HEK293 (cell line): Measurements from ENCODE around the gene SETD3.

Experiments
- CTCF ChIA-PET: fragments of 350-600 bp; formaldehyde crosslinking; extraction: SDS; loops from one replicate; lab custom pipeline; 2021; ENCODE audit warnings: antibody characterized with exemption; lab: Yijun Ruan, JAX
- POLR2A ChIA-PET: fragments of 300-600 bp; formaldehyde crosslinking; extraction: SDS; loops from one replicate; lab custom pipeline; 2020; ENCODE audit warnings: antibody characterized with exemption, inconsistent platforms; lab: Yijun Ruan, JAX
- H3K27ac ChIP-seq: fragments of 200-500 bp; sonication (Bioruptor generic); 2 replicates; pipeline ENCODE4 v1.5.1; 2014; ENCODE audit warnings: low read depth, low read length, control low read depth, inconsistent platforms; ENCODE audit errors: extremely low read depth
- H3K36me3 ChIP-seq, 2 experiments: fragments of 200-500 bp in 1 of 2; sonication (Bioruptor generic) in 1 of 2; 1 replicate in 1 of 2; 2 replicates in 1 of 2; pipeline ENCODE4 v1.5.1; 2014 to 2017; ENCODE audit warnings: inconsistent platforms in 2 of 2, low read length in 2 of 2; ENCODE audit not compliant: control insufficient read depth in 2 of 2, insufficient read depth in 1 of 2
- H3K4me1 ChIP-seq: fragments of 200-500 bp; sonication (Bioruptor generic); 2 replicates; pipeline ENCODE4 v1.5.1; 2014; ENCODE audit warnings: mild to moderate bottlenecking, low read length, inconsistent platforms; ENCODE audit not compliant: control insufficient read depth, insufficient read depth
- H3K4me3 ChIP-seq: 2 replicates; pipeline ENCODE4 v1.5.1; 2011; ENCODE audit warnings: low read depth, mild to moderate bottlenecking, control low read depth, low read length, moderate library complexity
- H3K9me3 ChIP-seq: fragments of 200-500 bp; sonication (Bioruptor generic); 2 replicates; pipeline ENCODE4 v1.5.1; 2014; ENCODE audit warnings: low read depth, low read length, inconsistent platforms; ENCODE audit not compliant: control insufficient read depth, insufficient read depth
- GLI2 ChIP-seq: fragments of 450-650 bp; formaldehyde crosslinking; IDR thresholded peaks from 2 replicates; pipeline ENCODE4; 2017; ENCODE audit warnings: missing biosample characterization, missing genetic modification characterization, low read depth, borderline replicate concordance
- GLIS2 ChIP-seq: fragments of 450-650 bp; formaldehyde crosslinking; IDR thresholded peaks from 2 replicates; pipeline ENCODE4 v1.5.1; 2016; ENCODE audit warnings: missing biosample characterization, missing genetic modification characterization
- HOXC10 ChIP-seq: sonication (generic); formaldehyde crosslinking; IDR thresholded peaks from 2 replicates; pipeline ENCODE4 v1.8.1; 2023; ENCODE audit warnings: mild to moderate bottlenecking, missing genetic modification reagents
- IKZF3 ChIP-seq: fragments of 450-650 bp; IDR thresholded peaks from 2 replicates; pipeline ENCODE4 v1.5.0; 2018; ENCODE audit warnings: missing biosample characterization, mild to moderate bottlenecking, missing genetic modification characterization, moderate library complexity
- KLF1 ChIP-seq: fragments of 450-650 bp; formaldehyde crosslinking; IDR thresholded peaks from 2 replicates; pipeline ENCODE4 v1.5.1; 2016; ENCODE audit warnings: missing biosample characterization, missing genetic modification characterization
- MZF1 ChIP-seq: fragments of 450-650 bp; formaldehyde crosslinking; IDR thresholded peaks from 2 replicates; pipeline ENCODE4 v1.5.1; 2017; ENCODE audit warnings: missing biosample characterization, missing genetic modification characterization, borderline replicate concordance
- PATZ1 ChIP-seq: fragments of 450-650 bp; formaldehyde crosslinking; IDR thresholded peaks from 2 replicates; pipeline ENCODE4 v1.5.1; 2016; ENCODE audit warnings: missing biosample characterization, missing genetic modification characterization
- SALL2 ChIP-seq: fragments of 450-650 bp; formaldehyde crosslinking; IDR thresholded peaks from 2 replicates; pipeline ENCODE4 v1.5.0; 2017; ENCODE audit warnings: missing biosample characterization, mild to moderate bottlenecking, missing genetic modification characterization, borderline replicate concordance
- TRIM28 ChIP-seq: IDR thresholded peaks from 2 replicates; pipeline ENCODE4 v1.6.1; 2011; ENCODE audit warnings: low read length, control low read depth, borderline replicate concordance
- ZEB2 ChIP-seq: fragments of 450-650 bp; formaldehyde crosslinking; IDR thresholded peaks from 2 replicates; pipeline ENCODE4 v1.5.1; 2016; ENCODE audit warnings: missing biosample characterization, missing genetic modification characterization
- ZFHX2 ChIP-seq: fragments of 450-650 bp; formaldehyde crosslinking; conservative IDR thresholded peaks from 2 replicates; pipeline ENCODE4 v1.5.1; 2016; ENCODE audit warnings: missing biosample characterization, missing genetic modification characterization
- ZNF138 ChIP-seq: fragments of 450-650 bp; formaldehyde crosslinking; IDR thresholded peaks from 2 replicates; pipeline ENCODE4 v1.5.1; 2016; ENCODE audit warnings: missing biosample characterization, missing genetic modification characterization, borderline replicate concordance
- ZNF248 ChIP-seq: fragments of 450-650 bp; formaldehyde crosslinking; IDR thresholded peaks from 2 replicates; pipeline ENCODE4 v1.5.1; 2017; ENCODE audit warnings: missing biosample characterization, missing genetic modification characterization
- ZNF398 ChIP-seq: fragments of 450-650 bp; formaldehyde crosslinking; IDR thresholded peaks from 2 replicates; pipeline ENCODE4 v1.5.1; 2017; ENCODE audit warnings: missing biosample characterization, missing genetic modification characterization
- ZNF423 ChIP-seq: fragments of 450-650 bp; formaldehyde crosslinking; IDR thresholded peaks from 2 replicates; pipeline ENCODE4 v1.5.1; 2016; ENCODE audit warnings: missing biosample characterization, missing genetic modification characterization
- ZNF558 ChIP-seq: fragments of 450-650 bp; formaldehyde crosslinking; IDR thresholded peaks from 2 replicates; pipeline ENCODE4 v1.5.1; 2016; ENCODE audit warnings: missing biosample characterization, missing genetic modification characterization
- ZNF629 ChIP-seq: fragments of 450-650 bp; formaldehyde crosslinking; IDR thresholded peaks from 2 replicates; pipeline ENCODE4 v1.5.1; 2017; ENCODE audit warnings: missing biosample characterization, missing genetic modification characterization
- ZNF785 ChIP-seq: fragments of 450-650 bp; formaldehyde crosslinking; IDR thresholded peaks from 2 replicates; pipeline ENCODE4 v1.5.1; 2016; ENCODE audit warnings: missing biosample characterization, missing genetic modification characterization
- ZNF843 ChIP-seq: fragments of 450-650 bp; formaldehyde crosslinking; IDR thresholded peaks from 2 replicates; pipeline ENCODE4 v1.5.1; 2016; ENCODE audit warnings: missing biosample characterization, missing genetic modification characterization
- ZSCAN5A ChIP-seq: fragments of 450-650 bp; formaldehyde crosslinking; IDR thresholded peaks from 2 replicates; pipeline ENCODE4 v1.5.1; 2016; ENCODE audit warnings: missing biosample characterization, missing genetic modification characterization
- TF ChIP-seq, protein P1 (sequence below): fragments of 450-650 bp; formaldehyde crosslinking; optimal IDR thresholded peaks from 2 replicates; pipeline ENCODE3; 2016; ENCODE audit warnings: missing biosample characterization, mild to moderate bottlenecking, missing genetic modification characterization

SETD3 gene

DNA sequence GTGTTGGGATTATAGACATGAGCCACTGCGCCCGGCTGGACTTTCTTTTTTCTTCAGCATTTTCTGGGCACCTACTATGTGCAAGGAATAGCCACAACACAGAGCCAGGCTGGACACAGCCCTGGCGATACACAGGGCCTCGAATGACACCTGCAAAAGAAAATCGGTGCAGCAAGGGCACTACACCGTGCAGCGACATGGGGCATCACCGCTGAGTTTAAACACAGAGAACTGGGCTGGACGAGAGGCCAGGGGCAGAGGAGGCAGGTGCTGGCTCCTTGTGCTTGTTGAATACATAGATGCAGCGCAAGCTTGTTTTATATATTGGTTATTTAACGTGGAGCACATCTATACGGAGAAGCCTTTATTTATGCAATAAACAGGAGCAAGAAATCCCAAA is 92.4 kb downstream of the SETD3 start (continued):
- TF ChIP-seq ZNF629 (tag by site-specific recombination) (no peak), KLF1 (tag by site-specific recombination) (no peak), HOXC10 (CRISPR knock-in tag) (no peak), TRIM28 (no peak), GLIS2 (tag by site-specific recombination) (no peak), ZFHX2 (tag by site-specific recombination) (no peak), ZSCAN5A (tag by site-specific recombination) (no peak)
- TF ChIP-seq, all 188 proteins: peak for 0

DNA sequence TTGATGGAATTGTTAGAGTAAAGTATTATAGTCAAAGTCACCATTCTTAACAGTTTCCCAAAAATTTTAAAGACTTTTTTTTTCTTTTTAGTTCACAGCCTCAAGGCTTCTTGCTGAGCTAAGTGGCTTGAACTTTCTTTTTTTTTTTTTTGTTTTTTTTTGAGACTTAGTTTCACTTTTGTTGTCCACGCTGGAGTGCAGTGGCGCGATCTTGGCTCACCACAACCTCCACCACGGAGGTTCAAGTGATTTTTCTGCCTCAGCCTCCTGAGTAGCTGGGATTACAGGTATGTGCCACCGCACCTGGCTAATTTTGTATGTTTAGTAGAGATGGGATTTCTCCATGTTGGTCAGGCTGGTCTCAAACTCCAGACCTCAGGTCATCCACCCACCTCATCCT is 92.8 kb downstream of the SETD3 start:
- no peak overlapping the region for H3K27ac ChIP-seq
- H3K4me3 ChIP-seq = no peak overlapping the region
- ChIA-PET CTCF (interaction anchor here (0.5 to 11.8 kb wide), 5 partner anchors 9 to 274 kb away, joined by 3 to 175 read pairs (median 5); no protein-coding TSS in a partner anchor), POLR2A (no interaction called here)
- no peak for TF ChIP-seq PATZ1
- TF ChIP-seq, protein P1, sequence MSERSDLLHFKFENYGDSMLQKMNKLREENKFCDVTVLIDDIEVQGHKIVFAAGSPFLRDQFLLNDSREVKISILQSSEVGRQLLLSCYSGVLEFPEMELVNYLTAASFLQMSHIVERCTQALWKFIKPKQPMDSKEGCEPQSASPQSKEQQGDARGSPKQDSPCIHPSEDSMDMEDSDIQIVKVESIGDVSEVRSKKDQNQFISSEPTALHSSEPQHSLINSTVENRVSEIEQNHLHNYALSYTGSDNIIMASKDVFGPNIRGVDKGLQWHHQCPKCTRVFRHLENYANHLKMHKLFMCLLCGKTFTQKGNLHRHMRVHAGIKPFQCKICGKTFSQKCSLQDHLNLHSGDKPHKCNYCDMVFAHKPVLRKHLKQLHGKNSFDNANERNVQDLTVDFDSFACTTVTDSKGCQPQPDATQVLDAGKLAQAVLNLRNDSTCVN (tag by site-specific recombination) = no peak
- TF ChIP-seq ZNF423 (tag by site-specific recombination) = no peak
- TF ChIP-seq ZNF785 (tag by site-specific recombination) = no peak
- TF ChIP-seq SALL2 = no peak
- TF ChIP-seq ZEB2 = no peak
- no peak for TF ChIP-seq ZNF629 (tag by site-specific recombination)
- TF ChIP-seq MZF1 (tag by site-specific recombination) = no peak
- TF ChIP-seq ZNF843 = no peak
- no peak for TF ChIP-seq GLI2 (tag by site-specific recombination)
- TF ChIP-seq ZNF398 = no peak
- TF ChIP-seq ZNF558 (tag by site-specific recombination) = no peak
- no peak for TF ChIP-seq ZNF248
- no peak for TF ChIP-seq ZNF138 (tag by site-specific recombination)
- TF ChIP-seq IKZF3 (tag by site-specific recombination) = no peak
- H3K4me1 ChIP-seq = no peaks in the 10 kb centered on the region
- H3K36me3 ChIP-seq = no peaks in the 10 kb centered on the region
- no peaks in the 10 kb centered on the region for H3K9me3 ChIP-seq
